Endometrial microvascular endothelial cells (primary cell): Measurements from ENCODE around the gene ARPC2. TPM values are rescaled to one million over a fixed set of nuclear protein-coding genes. Genes with fewer than 3 reads are reported as not detected.

Experiments
- in situ Hi-C: cut with HindIII; loops from 2 replicates; pipeline ENCODE4 v1.10.0; 2017; ENCODE audit warnings: low sequenced_read_pairs, low pct_unique_long_range_greater_than_20kb; ENCODE audit errors: inconsistent ontology term
- total RNA-seq: library from RNA; depleted of rRNA; stranded (reverse); fragments of >200 nt; gene quantifications from one replicate; pipeline ENCODE4 v1.2.3, GENCODE V29; 2015; ENCODE audit errors: inconsistent ontology term

The ARPC2 gene
- total RNA-seq, 1 donor from 2014 or later: 558 TPM

DNA sequence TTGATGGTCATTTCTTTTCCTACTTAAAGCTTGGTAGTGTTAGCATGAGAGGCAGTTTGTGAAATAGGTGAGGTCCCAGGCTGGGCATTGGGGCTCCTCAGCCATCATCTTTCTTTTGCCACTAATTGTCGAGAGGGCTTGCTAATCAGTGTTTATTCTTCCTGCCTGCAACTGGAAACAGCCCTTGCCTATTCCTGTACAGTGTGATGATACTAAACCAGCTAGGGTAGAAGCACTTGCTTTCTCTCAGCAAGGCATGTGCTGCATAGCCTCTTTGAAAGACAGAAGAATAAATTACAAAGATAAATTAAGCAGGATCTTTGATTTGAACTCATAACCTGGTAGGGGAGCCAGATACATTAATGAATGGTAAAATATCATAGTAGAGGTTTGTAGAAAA, 27.2 kb downstream of the ARPC2 start:
- in situ Hi-C loops: no loop called here

DNA sequence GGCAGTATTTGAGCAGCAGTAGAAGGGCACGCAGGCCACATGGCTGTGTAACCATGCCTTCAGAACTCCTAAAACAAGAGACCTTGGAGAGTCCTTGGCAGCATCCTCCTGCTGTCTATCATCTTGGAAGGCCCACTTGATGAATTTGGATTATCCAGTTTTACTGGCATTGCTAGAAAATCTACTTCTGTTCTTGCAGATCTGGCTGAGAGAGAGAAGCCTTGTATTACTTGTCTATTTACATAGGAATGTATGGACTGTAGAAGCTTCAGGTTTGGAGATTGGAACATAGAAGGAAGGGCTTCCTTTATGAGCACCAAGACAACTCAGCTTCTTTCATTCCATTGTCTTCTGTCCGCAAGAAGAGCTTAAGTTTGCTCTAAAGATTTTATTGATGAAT, 27.7 kb downstream of the ARPC2 start:
- in situ Hi-C loops: no loop called here

DNA sequence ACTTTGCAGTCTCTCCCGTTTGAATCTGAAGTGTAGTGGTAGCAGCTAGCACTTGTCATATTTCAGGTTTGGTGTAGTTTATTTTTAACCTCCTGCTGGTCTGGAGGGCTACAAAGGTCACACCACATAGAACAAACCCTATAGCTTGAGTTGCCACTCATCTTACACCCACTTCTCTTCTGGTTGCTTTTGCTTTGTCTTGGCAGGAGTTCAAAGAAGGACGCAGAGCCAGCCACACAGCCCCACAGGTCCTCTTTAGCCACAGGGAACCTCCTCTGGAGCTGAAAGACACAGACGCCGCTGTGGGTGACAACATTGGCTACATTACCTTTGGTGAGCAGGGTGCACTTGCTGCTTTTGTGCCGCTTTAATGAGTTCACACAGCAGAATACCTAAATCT, 28.2 kb downstream of the ARPC2 start:
- in situ Hi-C loops: no loop called here

DNA sequence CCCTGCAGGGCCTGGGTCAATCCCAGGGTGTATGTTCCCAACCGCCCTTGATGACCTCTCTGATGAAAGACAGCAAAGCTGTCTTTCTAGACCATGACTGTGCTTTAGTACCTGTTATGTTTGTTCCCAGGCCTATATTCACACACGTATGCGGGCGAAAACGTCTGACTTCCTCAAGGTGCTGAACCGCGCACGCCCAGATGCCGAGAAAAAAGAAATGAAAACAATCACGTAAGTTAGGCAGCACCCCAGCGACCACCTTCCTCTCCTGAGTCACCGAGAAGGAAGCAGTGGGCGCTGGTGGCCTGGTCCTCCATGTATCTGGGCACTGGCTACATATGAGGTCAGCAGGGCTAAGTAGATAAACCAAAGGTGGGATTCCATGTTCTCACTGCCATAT, 32.7 kb downstream of the ARPC2 start:
- in situ Hi-C loops: no loop called here

DNA sequence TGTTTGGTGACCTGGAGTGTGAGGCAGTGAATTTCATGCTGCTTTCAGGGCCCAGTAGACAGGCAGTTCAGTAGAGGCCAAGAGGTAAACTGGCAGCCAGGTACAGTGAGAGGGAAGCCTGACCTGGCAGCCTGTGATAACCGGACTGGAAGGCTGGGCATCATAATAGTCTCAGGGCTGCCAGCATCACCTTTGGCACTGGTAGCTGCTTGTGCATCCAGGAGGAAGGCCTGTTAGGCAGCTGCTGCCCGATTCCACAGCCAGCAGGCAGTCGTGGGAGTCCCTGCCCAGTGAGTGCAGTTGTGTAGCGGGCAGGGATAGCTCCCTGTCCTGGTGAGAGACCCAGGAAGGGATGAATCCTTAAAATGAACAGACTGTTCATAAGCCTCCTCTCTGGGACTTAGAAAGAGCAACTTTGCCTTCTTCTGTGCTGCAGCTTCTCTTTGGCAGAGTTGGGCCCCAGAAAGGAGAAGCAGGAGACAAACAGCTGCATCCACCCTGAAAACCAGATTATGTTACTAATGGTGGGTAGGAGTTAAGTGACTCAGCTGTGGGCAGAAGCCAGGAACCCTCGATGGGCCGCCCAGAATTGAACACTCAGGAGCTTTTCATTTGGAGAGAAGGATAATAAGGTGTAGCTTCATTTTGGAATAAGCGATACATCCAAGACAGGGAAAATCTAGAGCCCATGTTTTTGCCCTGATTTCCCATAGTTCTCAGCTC, 35.7 kb downstream of the ARPC2 start:
- in situ Hi-C loops: no loop called here

DNA sequence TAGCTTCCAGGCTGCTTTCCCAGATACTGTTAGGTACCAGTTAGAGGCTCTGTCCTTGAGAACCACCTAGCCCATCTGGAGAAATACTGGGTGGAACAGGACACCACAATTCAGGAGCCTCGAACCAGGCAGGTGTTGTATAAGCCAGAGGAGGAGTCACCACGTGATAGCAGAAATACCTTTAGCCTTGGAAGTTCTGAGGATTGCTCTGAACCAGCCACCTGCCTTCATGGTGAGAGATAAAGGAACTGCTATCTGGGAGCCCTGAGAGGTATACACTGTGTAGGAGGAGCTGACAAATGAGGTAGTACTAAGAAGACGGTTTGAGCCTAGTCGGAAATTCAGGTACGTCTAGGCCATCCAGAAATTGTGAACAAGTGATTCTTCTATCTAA, 36.2 kb downstream of the ARPC2 start:
- in situ Hi-C loops: no loop called here

DNA sequence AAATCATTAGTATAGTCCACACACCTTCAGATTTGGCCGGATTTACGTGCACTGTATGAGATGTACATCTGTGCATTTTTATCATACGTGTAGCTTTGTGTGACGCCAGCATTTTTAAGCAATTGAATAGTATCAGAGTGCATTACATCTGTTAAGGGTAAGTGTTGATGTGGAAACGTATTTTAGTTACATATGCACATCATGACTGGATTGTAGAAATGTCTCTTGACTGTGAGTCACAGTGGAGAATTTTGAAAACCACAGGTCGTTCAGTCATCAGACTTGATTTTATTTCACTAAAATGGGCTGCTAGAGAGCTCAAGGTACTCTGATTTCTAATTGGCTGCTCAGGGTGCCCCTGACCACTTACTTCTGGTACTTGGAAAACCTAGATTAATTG, 38.5 kb downstream of the ARPC2 start:
- in situ Hi-C loops: no loop called here

DNA sequence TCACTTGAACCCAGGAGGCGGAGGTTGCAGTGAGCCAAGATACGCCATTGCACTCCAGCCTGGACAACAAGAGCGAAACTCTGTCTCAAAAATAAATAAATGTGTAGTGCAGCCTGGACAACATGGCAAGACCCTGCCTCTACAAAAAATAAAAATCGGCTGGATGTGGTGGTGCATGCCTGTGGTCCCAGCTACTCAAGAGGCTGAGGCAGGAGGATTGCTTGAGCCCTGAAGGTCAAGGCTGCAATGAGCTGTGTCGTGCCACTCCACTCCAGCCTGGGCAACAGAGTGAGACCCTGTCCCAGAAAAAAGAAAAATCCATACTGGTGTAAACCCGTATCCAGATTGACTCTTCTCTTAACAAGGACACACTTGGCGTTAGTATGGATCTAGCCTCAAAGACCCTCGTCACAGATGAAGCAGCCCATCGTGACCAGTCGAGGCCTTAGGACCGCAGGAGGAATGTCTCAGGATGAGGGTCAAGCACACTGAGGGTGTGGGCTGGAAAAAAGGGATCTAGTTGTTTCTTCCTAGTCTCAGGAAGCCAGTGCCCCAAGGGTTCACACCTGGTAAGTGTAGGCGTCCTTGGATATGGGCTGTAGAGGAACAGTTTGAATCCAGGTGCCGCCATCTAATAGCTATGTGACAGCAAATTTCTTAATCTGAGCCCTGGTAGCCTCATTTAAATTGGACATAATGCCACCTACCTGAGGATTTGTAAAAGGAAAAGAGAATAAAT, 39.8 kb downstream of the ARPC2 start:
- in situ Hi-C loops: no loop called here

DNA sequence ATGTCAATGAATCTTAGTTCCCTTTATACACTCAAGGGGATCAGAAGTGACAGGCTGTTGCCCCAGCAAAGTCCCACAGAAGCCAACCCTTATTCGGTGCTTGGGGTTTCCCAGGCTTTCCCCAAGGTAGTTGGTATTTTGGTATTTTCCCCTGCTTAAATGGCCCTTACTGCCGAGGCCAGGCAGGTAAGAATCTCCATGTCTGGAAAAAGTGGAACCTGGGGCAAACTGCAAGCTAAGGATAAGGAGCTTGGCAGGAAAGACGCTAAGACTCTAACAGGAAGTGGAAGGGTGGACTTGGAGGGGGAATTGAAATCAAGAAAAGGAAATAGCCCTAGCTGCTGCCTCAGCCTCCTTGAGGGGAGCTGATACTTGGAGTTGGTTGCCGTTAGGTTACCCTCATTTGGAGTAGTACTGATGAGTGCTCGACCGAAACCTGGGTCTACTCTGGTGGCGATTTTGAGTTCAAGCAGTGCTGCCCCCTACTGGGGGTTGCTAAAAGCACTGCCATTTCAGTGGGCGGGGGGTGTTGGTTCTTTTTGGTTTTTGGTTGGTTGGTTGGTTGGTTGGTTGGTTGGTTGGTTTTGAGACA, 40.5 kb downstream of the ARPC2 start:
- in situ Hi-C loops: no loop called here

DNA sequence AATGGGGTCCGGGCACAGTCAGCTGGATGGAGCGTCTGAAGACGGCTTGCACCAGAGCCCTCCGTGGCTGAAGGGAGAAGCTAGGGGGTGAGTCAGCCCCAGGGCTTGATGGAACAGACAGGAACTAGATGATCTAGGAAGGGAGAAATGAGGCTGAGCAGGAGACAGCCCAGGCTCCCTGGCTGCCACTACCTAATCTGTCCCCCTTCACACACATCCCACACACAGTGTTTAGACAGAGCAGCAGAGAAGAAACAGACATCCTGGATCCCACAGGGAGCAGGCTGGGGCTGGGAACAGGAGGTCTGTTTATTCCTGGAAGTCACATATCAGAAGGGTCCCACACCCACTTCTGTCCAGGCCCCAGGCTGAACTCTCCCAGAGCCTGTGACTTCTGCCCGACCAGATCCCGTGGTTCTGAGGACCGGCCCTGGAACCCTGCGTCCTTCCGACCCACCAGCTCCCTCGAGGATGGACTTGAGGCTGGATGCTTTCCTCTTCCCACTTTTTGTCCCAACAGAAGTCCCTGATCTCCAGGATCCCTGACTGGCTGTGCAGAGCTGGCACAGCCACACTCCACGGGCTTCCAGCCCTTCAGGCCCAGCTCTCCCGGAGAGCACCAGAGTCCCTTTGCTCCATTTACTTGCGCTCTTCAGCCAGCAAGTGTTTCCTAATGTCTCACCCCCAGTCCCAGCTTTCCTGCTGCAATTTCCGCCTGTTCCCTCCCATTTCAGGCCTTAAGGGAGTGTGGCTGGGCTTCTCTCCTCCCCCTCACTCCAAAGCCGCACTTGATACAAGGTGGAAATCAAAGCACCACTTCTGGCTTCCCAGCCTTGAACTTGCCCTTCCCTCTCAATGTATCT, 42.3 kb downstream of the ARPC2 start:
- in situ Hi-C loops: no loop called here

DNA sequence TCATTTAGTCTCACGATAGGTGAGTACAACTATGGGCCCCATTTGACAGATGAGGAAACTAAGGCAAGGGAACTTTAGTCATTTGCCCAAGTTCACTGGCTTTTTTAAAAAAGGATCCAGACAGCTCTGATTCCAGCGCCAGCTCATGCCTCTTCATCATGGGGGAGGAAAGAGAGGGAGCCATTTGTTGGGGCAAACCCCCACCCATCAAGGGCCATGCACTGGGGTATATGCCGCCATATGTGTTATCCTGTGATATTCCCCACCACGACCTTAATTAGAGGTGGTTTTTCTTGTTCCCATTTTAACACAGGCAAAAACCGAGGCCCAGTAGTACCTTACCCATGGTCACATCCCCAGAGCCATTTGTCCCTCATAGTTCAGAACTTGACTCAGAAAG, 43.2 kb downstream of the ARPC2 start:
- in situ Hi-C loops: no loop called here

DNA sequence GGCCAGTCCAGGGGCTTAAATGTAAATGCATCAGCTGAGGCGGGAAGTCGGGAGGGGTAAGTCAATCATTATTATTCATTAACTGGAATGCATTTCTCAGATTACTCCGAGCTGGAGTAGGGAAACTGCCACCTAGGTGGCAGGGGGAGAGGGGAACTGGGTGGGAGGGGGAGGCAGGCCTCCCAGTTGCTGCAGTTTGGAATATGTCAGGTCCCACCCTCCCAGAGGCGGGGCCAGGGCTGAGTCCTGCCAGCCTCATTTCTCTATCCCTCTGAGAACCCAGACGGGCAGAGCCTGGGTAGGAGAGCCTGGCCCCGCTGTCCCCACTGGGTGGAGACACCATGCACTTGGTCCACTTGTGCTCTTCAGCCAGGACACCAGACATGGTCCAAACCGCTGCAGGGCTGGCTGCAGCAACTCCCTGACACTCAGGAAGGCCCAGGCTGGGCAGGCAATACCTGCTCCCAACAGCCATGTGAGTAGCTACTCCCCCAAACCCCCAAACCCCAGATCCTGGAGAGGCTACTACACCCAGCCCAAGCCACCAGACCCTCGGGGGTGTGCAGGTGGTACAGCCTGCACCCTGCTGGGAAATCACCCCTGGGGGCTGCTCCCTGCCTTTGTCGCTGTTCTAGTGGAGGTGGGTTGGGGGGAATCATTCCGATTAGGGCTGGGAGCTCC, 43.9 kb downstream of the ARPC2 start, which contains the start of gene GPBAR1:
Gene GPBAR1 (plus strand): TSS at position 274 of the 681 bp plus-strand sequence. CDS start 1,710 bp downstream, outside the sequence.
- in situ Hi-C loops: no loop called here

DNA sequence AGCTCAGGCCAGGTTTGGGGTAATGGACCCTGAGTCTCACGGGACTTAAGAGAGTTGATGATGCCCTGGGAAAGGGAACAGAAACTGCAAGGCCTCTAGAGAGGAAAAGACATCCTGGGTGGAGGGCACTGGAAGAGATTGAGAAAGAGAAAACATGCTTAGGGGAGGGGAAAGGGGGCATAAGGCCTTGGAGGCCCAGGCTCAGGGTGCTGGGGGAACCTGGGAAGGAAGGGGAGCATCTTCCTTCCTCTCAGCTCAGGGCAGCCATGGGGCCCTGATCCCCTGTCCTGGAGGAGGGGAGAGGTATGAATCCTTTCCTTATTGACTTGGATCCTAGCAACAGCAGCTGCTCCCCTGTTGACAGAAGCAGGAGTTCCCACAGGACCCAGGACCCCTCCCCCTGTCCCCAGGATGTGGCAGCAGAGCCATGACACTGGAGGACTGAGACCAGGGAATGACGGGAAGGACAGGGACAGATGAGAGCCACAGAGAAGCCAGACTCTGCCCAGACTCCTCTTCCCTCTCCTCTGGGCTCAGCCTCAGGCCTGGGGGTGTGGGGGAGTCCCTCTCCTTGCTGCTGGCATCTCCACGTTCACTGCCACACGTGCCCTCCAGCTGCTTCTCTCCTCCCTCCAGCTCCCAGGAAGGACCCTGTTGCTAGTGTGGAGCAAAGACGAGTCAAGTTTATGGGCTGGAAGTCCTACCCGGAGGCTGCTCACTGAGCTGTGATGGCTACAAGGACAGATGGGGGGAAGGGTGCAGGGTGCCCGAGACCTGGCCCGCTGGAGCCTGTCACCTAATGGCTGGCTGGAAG, 44.6 kb downstream of the ARPC2 start:
- in situ Hi-C loops: no loop called here

DNA sequence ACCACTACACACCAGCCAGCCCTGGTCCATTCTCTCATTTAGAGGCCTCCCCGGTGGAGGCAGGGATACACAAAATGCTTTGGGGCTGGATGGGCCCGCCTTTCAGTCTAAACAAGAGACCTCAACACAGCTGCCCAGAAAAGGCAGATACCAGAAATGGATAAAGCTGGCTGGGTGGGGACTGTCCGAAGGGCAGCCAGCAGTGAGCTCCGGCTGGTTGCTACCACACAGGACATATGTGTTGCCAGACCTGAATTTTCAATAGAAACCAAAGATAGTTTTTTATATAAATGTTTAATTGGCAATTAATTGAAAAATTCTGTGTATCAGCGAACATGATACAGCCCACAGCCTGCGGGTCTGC, 45.2 kb downstream of the ARPC2 start:
- in situ Hi-C loops: no loop called here

DNA sequence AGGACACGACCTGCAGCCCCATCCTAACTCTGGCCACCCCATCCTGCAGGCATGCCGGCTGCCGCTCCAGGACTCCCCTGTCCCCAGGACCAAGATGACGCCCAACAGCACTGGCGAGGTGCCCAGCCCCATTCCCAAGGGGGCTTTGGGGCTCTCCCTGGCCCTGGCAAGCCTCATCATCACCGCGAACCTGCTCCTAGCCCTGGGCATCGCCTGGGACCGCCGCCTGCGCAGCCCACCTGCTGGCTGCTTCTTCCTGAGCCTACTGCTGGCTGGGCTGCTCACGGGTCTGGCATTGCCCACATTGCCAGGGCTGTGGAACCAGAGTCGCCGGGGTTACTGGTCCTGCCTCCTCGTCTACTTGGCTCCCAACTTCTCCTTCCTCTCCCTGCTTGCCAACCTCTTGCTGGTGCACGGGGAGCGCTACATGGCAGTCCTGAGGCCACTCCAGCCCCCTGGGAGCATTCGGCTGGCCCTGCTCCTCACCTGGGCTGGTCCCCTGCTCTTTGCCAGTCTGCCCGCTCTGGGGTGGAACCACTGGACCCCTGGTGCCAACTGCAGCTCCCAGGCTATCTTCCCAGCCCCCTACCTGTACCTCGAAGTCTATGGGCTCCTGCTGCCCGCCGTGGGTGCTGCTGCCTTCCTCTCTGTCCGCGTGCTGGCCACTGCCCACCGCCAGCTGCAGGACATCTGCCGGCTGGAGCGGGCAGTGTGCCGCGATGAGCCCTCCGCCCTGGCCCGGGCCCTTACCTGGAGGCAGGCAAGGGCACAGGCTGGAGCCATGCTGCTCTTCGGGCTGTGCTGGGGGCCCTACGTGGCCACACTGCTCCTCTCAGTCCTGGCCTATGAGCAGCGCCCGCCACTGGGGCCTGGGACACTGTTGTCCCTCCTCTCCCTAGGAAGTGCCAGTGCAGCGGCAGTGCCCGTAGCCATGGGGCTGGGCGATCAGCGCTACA, 45.9 kb downstream of the ARPC2 start:
- in situ Hi-C loops: no loop called here

DNA sequence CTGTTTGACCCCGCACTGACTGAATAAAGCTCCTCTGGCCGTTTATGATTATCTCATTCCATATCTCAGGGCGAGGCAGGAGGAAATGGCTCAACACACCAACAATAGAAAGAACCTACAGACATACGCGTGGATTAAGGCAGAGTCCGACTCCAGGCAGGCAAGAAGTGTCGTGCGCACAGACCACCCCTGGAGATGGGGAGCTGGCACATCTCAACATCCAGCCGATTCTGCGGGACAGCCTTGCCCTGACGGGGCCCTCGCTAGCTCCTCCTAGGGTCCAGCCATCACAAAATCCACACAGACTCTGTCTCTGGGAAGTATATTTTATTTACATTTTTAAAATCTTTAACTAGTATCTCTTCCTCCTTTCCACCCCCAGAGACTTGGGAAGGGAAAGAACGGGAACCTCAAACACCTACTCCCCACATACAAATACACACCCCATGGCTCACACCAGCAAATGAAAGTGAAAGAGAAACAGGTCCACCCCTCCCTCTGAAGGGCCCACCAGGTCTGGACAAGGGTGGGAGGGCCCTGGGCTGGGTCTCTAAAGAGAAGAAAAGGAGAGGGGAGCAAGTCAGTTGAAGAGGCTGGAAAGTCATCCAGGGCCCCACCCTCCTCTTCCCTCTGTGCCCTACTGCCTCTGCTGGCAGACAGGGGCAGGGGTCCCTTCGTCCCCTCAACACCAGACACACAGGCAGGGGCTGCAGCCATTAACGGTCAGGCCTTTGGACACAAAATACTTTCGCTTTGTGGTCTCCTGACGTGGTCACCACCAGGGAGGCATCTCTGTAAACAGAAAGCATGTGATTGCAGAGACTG, 47.0 kb downstream of the ARPC2 start:
- in situ Hi-C loops: no loop called here
